Measurements from ENCODE around the gene LIMCH1. TPM values are rescaled to one million over a fixed set of nuclear protein-coding genes. Genes with fewer than 3 reads are reported as not detected.

Gene LIMCH1
- total RNA-seq, 2 experiments from 2014 or later: not detected

DNA sequence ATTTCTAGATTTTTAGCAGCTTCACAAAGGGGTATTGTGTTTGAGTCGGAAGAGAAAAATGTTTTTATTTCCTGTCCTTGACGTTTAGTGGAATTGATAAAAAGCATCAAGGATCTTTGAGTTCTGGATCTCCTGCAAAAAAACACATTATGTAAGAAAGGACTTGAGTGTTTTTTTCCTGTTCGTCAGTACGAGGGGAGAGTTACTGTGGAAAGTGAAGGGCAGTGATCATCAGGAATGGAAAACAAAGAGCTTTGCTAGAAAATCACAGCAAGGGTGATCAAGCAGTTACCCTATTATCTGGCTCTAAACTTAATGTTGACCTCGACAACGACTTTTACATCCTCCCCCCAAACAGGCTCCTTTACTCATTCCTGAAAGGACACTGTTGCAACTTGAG, 7.3 kb downstream of the LIMCH1 start:
- no peak overlapping the region for H3K4me3 ChIP-seq (ENCODE audit: low read depth, low read length, poor library complexity, severe bottlenecking)
- no peaks in the 10 kb centered on the region for H3K9me3 ChIP-seq (ENCODE audit: low read length)
- no peaks in the 10 kb centered on the region for H3K79me2 ChIP-seq (ENCODE audit: insufficient read depth, low read depth, low read length)
- ChIA-PET CTCF (ENCODE audit: unreplicated experiment) (no interaction called here), POLR2A (no interaction called here)
- BruUV-seq (replicated peaks): no TSS peak
- no peak overlapping the region for H3K27ac ChIP-seq (ENCODE audit: low read depth, low read length, poor library complexity, severe bottlenecking)
- no peak for DNase-seq (ENCODE audit: low spot score)
- H3K9me2 ChIP-seq (ENCODE audit: insufficient read depth, low read length): no peaks in the 10 kb centered on the region
- intact Hi-C loops (cut with micrococcal nuclease; ENCODE audit: unreplicated experiment): no loop called here
- H3K4me2 ChIP-seq (ENCODE audit: low read length): no peak overlapping the region
- H2AFZ ChIP-seq (ENCODE audit: low read length): no peak overlapping the region
- no peaks in the 10 kb centered on the region for H4K20me1 ChIP-seq (ENCODE audit: insufficient read depth, low read length)
- no peaks in the 10 kb centered on the region for H3K4me1 ChIP-seq (ENCODE audit: insufficient read depth, low read length, poor library complexity, severe bottlenecking)
- no peaks in the 10 kb centered on the region for H3K36me3 ChIP-seq (ENCODE audit: insufficient read depth, low read length)
- TF ChIP-seq, protein P1, sequence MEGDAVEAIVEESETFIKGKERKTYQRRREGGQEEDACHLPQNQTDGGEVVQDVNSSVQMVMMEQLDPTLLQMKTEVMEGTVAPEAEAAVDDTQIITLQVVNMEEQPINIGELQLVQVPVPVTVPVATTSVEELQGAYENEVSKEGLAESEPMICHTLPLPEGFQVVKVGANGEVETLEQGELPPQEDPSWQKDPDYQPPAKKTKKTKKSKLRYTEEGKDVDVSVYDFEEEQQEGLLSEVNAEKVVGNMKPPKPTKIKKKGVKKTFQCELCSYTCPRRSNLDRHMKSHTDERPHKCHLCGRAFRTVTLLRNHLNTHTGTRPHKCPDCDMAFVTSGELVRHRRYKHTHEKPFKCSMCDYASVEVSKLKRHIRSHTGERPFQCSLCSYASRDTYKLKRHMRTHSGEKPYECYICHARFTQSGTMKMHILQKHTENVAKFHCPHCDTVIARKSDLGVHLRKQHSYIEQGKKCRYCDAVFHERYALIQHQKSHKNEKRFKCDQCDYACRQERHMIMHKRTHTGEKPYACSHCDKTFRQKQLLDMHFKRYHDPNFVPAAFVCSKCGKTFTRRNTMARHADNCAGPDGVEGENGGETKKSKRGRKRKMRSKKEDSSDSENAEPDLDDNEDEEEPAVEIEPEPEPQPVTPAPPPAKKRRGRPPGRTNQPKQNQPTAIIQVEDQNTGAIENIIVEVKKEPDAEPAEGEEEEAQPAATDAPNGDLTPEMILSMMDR (conservative IDR thresholded peaks at IDR 0.05; ENCODE audit: low read length): no peak
- no peak for TF ChIP-seq EZH2phosphoT487 (IDR thresholded peaks at IDR 0.05; ENCODE audit: borderline replicate concordance, low read depth, low read length)

- H3K9me3 ChIP-seq (ENCODE audit: low read length): no peaks in the 10 kb centered on the region
- H3K79me2 ChIP-seq (ENCODE audit: insufficient read depth, low read depth, low read length): no peaks in the 10 kb centered on the region
- no peaks in the 10 kb centered on the region for H3K9me2 ChIP-seq (ENCODE audit: insufficient read depth, low read length)
- H4K20me1 ChIP-seq (ENCODE audit: insufficient read depth, low read length): no peaks in the 10 kb centered on the region
- no peak overlapping the region for H3K4me2 ChIP-seq (ENCODE audit: low read length)
- no peaks in the 10 kb centered on the region for H3K4me1 ChIP-seq (ENCODE audit: insufficient read depth, low read length, poor library complexity, severe bottlenecking)
- ChIA-PET POLR2A (no interaction called here), CTCF (ENCODE audit: unreplicated experiment) (no interaction called here)
- no peak for DNase-seq (ENCODE audit: low spot score)
- no peak overlapping the region for H3K27ac ChIP-seq (ENCODE audit: low read depth, low read length, poor library complexity, severe bottlenecking)
- no TSS peak for BruUV-seq (replicated peaks)
- H3K4me3 ChIP-seq (ENCODE audit: low read depth, low read length, poor library complexity, severe bottlenecking): no peak overlapping the region
- intact Hi-C loops (cut with micrococcal nuclease; ENCODE audit: unreplicated experiment): no loop called here
- no peaks in the 10 kb centered on the region for H3K36me3 ChIP-seq (ENCODE audit: insufficient read depth, low read length)
- no peak for TF ChIP-seq EZH2phosphoT487 (IDR thresholded peaks at IDR 0.05; ENCODE audit: borderline replicate concordance, low read depth, low read length)
- TF ChIP-seq, protein P1 (conservative IDR thresholded peaks at IDR 0.05; ENCODE audit: low read length): no peak
- no peak overlapping the region for H2AFZ ChIP-seq (ENCODE audit: low read length)
Observed at GRCh38 chr4:41546638-41547037, 8.7 kb downstream of the LIMCH1 start.

- TF ChIP-seq, protein P1 (conservative IDR thresholded peaks at IDR 0.05; ENCODE audit: low read length): no peak
- TF ChIP-seq EZH2phosphoT487 (IDR thresholded peaks at IDR 0.05; ENCODE audit: borderline replicate concordance, low read depth, low read length): no peak
- no peak for DNase-seq (ENCODE audit: low spot score)
- no peak overlapping the region for H3K4me3 ChIP-seq (ENCODE audit: low read depth, low read length, poor library complexity, severe bottlenecking)
- H3K79me2 ChIP-seq (ENCODE audit: insufficient read depth, low read depth, low read length): no peaks in the 10 kb centered on the region
- H3K4me1 ChIP-seq (ENCODE audit: insufficient read depth, low read length, poor library complexity, severe bottlenecking): no peaks in the 10 kb centered on the region
- ChIA-PET POLR2A (no interaction called here), CTCF (ENCODE audit: unreplicated experiment) (no interaction called here)
- BruUV-seq (replicated peaks): no TSS peak
- H3K4me2 ChIP-seq (ENCODE audit: low read length): no peak overlapping the region
- no peak overlapping the region for H3K27ac ChIP-seq (ENCODE audit: low read depth, low read length, poor library complexity, severe bottlenecking)
- intact Hi-C loops (cut with micrococcal nuclease; ENCODE audit: unreplicated experiment): no loop called here
- H3K9me3 ChIP-seq (ENCODE audit: low read length): no peaks in the 10 kb centered on the region
- no peaks in the 10 kb centered on the region for H3K9me2 ChIP-seq (ENCODE audit: insufficient read depth, low read length)
- H3K36me3 ChIP-seq (ENCODE audit: insufficient read depth, low read length): no peaks in the 10 kb centered on the region
- no peaks in the 10 kb centered on the region for H4K20me1 ChIP-seq (ENCODE audit: insufficient read depth, low read length)
- no peak overlapping the region for H2AFZ ChIP-seq (ENCODE audit: low read length)
Observed at GRCh38 chr4:41548305-41548880, 10.4 kb downstream of the LIMCH1 start.
